Measurements from ENCODE around the gene PSORS1C2. TPM values are rescaled to one million over a fixed set of nuclear protein-coding genes. Genes with fewer than 3 reads are reported as not detected.
A peak's percentile ranks its signal among the peaks of the same experiment; 100 is the strongest.

PSORS1C2 gene
- total RNA-seq, 2 experiments from 2014 or later, result not detected

- POLR2A ChIA-PET, result no interaction called here
- Histone ChIP-seq H2AFZ (ENCODE audit: low read length) (no peak overlapping the region), H4K20me1 (ENCODE audit: insufficient read depth, low read length) (no peaks in the 10 kb centered on the region), H3K79me2 (ENCODE audit: insufficient read depth, low read depth, low read length) (no peaks in the 10 kb centered on the region), H3K4me3 (ENCODE audit: low read depth, low read length, poor library complexity, severe bottlenecking) (no peak overlapping the region), H3K4me2 (ENCODE audit: low read length) (no peak overlapping the region), H3K27ac (ENCODE audit: low read depth, low read length, poor library complexity, severe bottlenecking) (no peak overlapping the region), H3K9me2 (ENCODE audit: insufficient read depth, low read length) (no peaks in the 10 kb centered on the region), H3K4me1 (ENCODE audit: insufficient read depth, low read length, poor library complexity, severe bottlenecking) (no peaks in the 10 kb centered on the region), H3K9me3 (ENCODE audit: low read length) (no peaks in the 10 kb centered on the region), H3K36me3 (ENCODE audit: insufficient read depth, low read length) (no peaks in the 10 kb centered on the region)
- no peak for DNase-seq (ENCODE audit: low spot score)
- intact Hi-C loops (cut with micrococcal nuclease; ENCODE audit: unreplicated experiment), result no loop called here
- CTCF ChIA-PET (ENCODE audit: unreplicated experiment), result interaction anchor here (0.5 kb wide), 1 partner anchor 247 kb away, joined by 12 read pairs; no protein-coding TSS in a partner anchor
- TF ChIP-seq CTCF (conservative IDR thresholded peaks at IDR 0.05; ENCODE audit: low read length) (no peak), EZH2phosphoT487 (IDR thresholded peaks at IDR 0.05; ENCODE audit: borderline replicate concordance, low read depth, low read length) (no peak)
- no TSS peak for BruUV-seq (replicated peaks)
These were observed 8.1 kb downstream of the PSORS1C2 start for GRCh38 chr6:31130751-31131150.

- H3K4me3 ChIP-seq (ENCODE audit: low read depth, low read length, poor library complexity, severe bottlenecking), result no peak overlapping the region
- no peak overlapping the region for H3K4me2 ChIP-seq (ENCODE audit: low read length)
- CTCF ChIA-PET (ENCODE audit: unreplicated experiment), result interaction anchor here (0.8 kb wide), 1 partner anchor 93 kb away, joined by 3 read pairs; no protein-coding TSS in a partner anchor
- no peak overlapping the region for H3K27ac ChIP-seq (ENCODE audit: low read depth, low read length, poor library complexity, severe bottlenecking)
- H3K79me2 ChIP-seq (ENCODE audit: insufficient read depth, low read depth, low read length), result no peaks in the 10 kb centered on the region
- no peaks in the 10 kb centered on the region for H3K36me3 ChIP-seq (ENCODE audit: insufficient read depth, low read length)
- no peaks in the 10 kb centered on the region for H3K9me3 ChIP-seq (ENCODE audit: low read length)
- POLR2A ChIA-PET, result no interaction called here
- no peaks in the 10 kb centered on the region for H4K20me1 ChIP-seq (ENCODE audit: insufficient read depth, low read length)
- no peak overlapping the region for H2AFZ ChIP-seq (ENCODE audit: low read length)
- intact Hi-C loops (cut with micrococcal nuclease; ENCODE audit: unreplicated experiment), result no loop called here
- H3K4me1 ChIP-seq (ENCODE audit: insufficient read depth, low read length, poor library complexity, severe bottlenecking), result no peaks in the 10 kb centered on the region
- TF ChIP-seq CTCF (conservative IDR thresholded peaks at IDR 0.05; ENCODE audit: low read length) (no peak), EZH2phosphoT487 (IDR thresholded peaks at IDR 0.05; ENCODE audit: borderline replicate concordance, low read depth, low read length) (no peak)
- no TSS peak for BruUV-seq (replicated peaks)
- no peak for DNase-seq (ENCODE audit: low spot score)
- H3K9me2 ChIP-seq (ENCODE audit: insufficient read depth, low read length), result no peaks in the 10 kb centered on the region
These were observed 9.7 kb downstream of the PSORS1C2 start for GRCh38 chr6:31129130-31129529.

- intact Hi-C loops (cut with micrococcal nuclease; ENCODE audit: unreplicated experiment), result no loop called here
These were observed 10.7 kb downstream of the PSORS1C2 start for GRCh38 chr6:31128093-31128676.

More at GRCh38 chr6:31128093-31128676, 10.7 kb downstream of the PSORS1C2 start:
- ChIA-PET CTCF (ENCODE audit: unreplicated experiment) (interaction anchor here (0.8 kb wide), 1 partner anchor 94 kb away, joined by 3 read pairs; no protein-coding TSS in a partner anchor), POLR2A (no interaction called here)
- TF ChIP-seq EZH2phosphoT487 (IDR thresholded peaks at IDR 0.05; ENCODE audit: borderline replicate concordance, low read depth, low read length) (no peak), CTCF (conservative IDR thresholded peaks at IDR 0.05; ENCODE audit: low read length) (peak; percentile 82)
- Histone ChIP-seq H3K4me3 (ENCODE audit: low read depth, low read length, poor library complexity, severe bottlenecking) (no peak overlapping the region), H3K79me2 (ENCODE audit: insufficient read depth, low read depth, low read length) (no peaks in the 10 kb centered on the region), H4K20me1 (ENCODE audit: insufficient read depth, low read length) (no peaks in the 10 kb centered on the region), H3K9me2 (ENCODE audit: insufficient read depth, low read length) (no peaks in the 10 kb centered on the region), H3K4me2 (ENCODE audit: low read length) (no peak overlapping the region), H3K4me1 (ENCODE audit: insufficient read depth, low read length, poor library complexity, severe bottlenecking) (no peaks in the 10 kb centered on the region), H3K27ac (ENCODE audit: low read depth, low read length, poor library complexity, severe bottlenecking) (no peak overlapping the region), H3K9me3 (ENCODE audit: low read length) (no peaks in the 10 kb centered on the region), H3K36me3 (ENCODE audit: insufficient read depth, low read length) (no peaks in the 10 kb centered on the region), H2AFZ (ENCODE audit: low read length) (no peak overlapping the region)
- DNase-seq (ENCODE audit: low spot score), result peak; percentile 73
- no TSS peak for BruUV-seq (replicated peaks)

All from OCI-LY7 (cell line).